Measurements from ENCODE around the gene HIVEP3. TPM values are rescaled to one million over a fixed set of nuclear protein-coding genes. Genes with fewer than 3 reads are reported as not detected.
A peak's percentile ranks its signal among the peaks of the same experiment; 100 is the strongest.

HIVEP3 gene
- total RNA-seq, 1 donor from 2014 or later = 1.7 TPM

DNA sequence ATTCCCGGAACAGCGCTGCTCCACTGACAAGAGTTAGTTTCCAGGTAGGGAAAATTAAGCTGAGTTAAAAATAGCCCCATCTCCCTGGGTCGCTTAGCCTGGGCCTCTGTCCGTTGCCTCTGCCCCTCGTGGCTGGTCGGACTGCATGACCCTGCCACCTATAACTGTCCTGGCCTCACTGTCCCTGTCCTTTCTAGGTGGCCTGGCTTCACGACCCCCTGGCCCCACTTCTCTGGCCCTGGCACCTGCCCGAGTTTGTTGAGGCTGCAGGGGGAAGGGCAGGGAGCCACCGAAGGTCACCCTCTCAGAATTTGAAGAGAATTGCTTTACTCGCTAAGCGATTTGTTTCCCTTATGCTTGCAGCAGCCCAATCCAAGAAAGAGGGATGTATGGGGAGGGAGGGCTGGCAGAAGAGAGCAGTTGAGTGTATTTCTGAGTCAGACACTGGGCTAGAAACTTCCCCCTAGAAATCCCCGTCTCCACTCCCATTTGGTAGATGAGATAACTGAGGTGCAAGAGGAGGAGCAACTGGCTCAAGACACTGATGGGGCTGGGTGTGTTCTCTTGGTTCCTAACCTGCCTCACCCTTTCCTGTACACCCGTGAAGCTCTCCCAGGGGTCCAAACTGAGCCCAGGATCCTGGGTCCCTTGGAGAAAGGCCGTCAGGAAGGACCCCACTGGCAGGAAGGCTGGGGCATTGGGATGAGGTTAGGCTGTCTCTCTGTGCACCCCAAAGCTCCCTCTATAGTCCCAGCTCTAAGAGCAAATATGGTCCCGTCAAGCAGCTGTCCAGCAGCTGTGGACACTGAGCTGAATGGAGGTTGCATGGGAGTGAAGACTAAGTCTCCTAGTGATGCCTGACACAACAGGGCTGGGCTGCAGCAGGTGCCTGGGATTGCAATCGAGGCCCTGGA is 431.3 kb downstream of the HIVEP3 start:
- DNase-seq (ENCODE audit: low spot score) = no peak

DNA sequence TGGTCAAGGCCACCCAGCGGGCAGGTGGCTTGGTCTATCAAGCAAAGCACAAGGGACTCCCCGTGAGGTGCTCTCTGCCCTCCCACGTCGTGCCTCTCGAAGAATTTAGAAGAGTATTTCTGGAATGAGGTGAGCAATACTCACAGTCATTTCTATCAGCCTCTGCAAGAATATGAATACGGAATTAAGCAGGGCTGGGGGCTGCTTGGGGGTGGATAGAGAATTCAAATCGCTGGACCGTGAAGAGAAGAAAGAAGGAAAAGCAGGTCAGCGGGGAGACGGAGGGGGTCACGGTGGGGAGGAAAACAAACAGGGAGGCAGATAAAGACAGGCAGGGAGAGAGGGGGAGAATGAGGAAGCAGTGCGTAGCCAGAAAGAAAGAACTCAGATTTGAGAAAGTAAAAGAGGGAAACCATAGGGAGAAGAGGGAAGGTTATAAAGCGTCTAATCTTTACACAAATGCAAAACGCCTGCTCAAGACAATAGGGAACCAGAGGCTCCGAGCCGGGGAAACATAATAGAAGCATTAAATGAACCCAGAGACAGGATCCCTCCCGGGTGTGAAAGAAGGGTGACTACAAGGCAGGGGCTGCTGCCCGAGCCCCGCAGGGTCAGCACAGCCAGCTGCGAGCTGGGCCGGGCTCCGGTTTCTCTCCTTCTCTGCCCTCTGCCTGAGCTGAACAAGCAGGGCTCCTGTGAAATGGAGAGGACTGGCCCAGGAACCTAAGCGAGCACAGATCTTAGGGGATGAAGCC is 432.2 kb downstream of the HIVEP3 start:
- peak; percentile 67 for DNase-seq (ENCODE audit: low spot score)

DNA sequence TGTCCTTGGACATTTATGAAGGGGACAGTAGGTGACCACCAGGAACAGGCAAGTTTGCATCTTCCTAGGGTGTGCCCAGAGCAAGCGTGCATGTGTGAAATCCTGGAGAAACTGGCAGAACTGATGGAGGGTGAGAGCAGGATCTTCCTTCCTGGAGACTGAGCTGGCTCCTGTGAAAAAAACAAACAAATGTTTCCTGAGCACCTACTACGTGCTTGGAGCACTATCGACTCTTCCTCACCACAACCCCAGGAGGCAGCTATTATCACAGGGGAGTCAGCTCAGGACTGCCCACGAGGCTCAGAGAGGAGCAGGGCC is 432.7 kb downstream of the HIVEP3 start:
- no peak for DNase-seq (ENCODE audit: low spot score)

DNA sequence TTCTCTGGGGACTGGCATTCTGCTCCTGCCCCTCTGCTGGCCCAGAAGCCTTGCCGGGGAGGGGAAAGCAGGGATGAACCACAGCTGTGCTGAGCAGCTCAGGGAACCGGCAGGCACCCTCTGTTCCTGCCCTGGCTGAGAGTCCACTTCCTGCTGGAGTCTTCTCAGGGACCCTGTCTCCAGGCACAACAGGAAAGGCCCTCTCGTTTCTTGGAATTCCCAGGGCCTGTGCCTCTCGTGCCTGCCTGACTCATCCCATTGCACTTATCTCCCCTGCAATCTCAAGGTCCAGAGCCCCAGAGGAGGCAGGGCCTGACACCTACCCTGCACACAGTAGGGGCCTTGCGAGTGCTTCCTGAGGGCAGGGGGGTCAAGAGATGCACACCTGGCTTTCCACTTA is 433.1 kb downstream of the HIVEP3 start:
- no peak for DNase-seq (ENCODE audit: low spot score)

DNA sequence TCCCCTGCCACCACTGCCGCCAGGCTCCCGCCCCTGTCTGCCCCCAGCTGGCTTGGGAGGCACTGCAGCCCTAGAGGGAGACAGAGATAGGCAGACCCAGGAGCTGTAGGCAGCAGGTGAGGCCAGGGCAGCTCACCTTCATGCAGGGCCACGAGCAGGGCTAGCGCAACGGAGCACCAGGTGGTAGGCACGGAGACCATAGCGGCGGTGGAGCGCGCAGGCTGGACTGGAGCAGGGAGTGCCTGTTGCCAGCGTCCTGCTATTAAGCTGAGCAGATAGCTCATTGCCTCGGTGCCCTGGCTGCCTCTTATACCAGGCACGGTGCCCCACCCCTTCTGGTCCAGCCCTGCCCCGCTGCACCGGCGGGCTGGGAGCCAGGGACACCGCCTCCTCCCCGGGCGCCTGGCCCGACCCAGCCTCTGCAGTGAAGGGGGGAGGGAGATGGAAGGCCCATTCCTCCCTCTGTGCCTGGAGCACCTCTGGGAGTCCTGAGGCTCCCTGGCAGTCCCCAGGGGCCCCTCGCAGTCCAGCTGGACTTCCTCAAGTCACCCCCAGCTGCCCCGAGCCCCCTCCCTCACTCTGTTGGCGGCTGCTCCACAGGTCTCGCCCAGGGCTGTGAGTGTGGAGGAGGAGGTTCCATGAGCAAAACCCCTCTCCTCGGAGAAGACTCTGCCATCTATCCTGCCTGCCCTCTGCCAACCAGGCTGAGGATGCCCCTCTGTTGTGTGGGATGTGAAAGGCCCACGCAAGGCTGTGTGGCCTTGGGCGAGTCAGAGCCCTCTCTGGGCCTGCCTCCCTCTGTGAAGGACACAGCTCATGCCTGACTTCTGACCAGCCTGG is 434.1 kb downstream of the HIVEP3 start, which contains the start of gene EDN2:
Gene EDN2, minus strand, starts transcription at position 282 of the 840 bp plus-strand sequence. Its CDS starts 82 bp downstream, at position 200.
- DNase-seq (ENCODE audit: low spot score) = no peak

DNA sequence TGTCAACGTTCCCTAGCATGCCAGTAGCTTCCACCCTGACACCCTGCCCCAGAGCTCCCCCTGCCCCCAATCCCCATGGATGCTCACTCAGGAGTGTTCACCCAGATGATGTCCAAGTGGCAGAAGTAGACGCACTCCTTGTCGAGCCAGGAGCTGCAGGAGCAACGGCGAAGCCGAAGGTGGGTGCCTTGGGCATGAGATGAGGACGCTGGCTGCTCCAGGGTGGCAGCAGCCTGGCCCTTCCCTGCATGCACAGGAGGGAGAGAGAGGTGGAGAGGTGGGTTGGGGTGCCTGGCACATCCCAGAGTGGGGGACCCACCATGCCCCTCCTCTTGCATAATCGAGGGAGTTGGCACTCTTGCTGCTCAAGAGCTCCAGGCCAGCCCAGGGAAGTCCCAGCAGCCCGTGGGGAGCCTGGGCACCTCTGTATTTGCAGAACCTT is 434.7 kb downstream of the HIVEP3 start:
- no peak for DNase-seq (ENCODE audit: low spot score)

DNA sequence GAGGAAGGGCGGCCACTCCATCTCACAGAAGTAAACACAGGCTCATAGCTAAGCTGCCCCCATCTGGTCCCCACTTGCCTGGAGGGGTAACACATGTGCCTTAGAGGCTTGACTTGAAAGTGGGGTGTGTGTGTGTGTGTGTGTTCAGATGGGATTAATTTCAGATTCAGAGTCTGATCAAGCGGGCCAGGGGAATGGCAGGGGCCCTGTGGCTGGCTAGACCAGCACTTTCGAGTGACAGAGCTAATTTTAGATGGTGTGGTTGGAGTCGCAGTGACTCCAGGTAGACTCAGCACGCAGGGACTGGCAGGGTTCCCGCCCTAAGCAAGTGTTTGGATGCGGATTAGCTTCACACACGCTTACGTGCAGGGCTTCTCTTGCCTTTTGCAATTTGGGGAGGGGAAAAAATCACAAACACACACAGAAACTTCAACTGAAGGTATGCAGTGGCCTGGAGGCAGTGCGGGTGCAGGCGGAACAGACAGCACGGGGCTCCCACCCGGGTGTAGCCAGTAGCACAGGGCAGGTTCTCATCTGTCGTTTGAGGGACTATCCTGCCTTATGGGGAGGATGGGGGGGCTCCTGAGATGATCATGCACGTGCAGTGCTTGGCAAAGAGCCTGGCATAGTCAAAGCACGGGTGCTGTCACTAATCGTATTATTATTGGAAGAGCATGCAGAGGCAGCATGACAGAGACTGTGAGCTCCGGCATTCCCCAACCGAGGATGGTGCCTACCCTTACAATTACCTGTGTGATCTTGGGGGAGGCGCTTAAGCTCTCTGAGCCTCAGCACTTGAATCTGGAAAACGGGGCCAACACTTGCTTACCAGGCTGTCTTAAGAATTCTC is 435.5 kb downstream of the HIVEP3 start:
- DNase-seq (ENCODE audit: low spot score) = no peak

DNA sequence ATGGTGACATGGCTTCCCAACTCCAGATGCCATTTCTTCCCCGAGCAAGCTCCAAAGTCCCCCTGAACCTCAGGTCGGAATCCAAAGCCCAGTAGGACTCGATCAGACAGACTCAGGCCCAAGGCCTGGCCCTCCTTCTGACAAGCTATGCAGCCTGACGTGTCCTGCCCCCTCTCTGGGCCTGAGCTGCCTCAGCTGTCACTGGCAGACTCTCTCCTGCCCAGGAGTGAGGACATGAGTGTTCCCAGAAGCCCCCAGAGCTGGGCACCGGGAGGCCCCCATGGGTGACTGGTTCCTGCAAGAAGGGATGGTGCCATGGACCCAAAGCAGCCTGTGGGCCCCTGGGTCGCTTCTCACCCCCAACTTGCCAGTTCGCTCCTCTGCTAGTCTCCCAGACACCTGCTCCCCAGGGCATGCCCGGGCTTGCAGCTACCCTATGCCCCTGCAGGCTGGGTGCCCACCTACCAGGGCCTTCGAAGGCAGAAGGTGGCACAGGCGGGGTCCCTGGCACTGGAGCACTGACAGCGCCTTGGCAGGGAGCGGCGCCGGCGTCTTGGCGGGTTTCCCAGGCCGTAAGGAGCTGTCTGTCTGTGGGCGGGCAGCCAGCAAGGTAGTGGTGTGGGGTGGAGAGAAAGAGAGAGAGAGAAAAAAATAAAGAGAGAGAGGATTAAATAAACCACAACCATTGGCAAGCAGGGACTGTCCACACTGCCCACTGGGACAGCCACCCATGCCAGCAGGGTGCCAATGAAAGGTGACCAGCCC is 436.5 kb downstream of the HIVEP3 start:
- DNase-seq (ENCODE audit: low spot score) = no peak

DNA sequence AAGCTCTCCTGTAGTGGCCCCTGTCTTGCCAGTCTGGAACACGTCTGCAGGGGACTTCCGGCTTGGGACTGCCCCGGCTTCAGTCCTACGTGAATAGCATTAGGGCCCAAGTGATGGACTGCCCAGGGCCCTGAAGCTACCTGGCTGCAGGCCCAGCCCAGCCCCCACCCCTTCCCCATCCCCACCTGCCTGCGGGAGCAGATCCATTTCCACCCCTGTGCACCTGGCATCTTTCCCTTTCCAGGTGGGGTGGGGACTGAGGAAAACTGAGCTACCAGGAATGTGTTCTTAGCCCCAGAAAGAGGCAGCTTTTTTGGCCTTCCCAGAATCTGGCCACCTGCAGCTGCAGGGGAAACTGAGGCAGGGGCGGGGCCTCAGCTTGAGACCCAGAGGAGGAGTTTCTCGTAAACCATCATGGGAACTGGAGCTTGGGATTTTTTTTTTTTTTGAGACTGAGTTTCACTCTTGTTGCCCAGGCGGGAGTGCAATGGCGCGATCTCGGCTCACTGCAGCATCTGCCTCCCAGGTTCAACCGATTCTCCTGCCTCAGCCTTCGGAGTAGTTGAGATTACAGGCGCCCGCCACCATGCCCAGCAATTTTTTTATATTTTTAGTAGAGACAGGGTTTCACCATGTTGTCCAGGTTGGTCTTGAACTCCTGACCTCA is 437.5 kb downstream of the HIVEP3 start:
- DNase-seq (ENCODE audit: low spot score) = no peak

DNA sequence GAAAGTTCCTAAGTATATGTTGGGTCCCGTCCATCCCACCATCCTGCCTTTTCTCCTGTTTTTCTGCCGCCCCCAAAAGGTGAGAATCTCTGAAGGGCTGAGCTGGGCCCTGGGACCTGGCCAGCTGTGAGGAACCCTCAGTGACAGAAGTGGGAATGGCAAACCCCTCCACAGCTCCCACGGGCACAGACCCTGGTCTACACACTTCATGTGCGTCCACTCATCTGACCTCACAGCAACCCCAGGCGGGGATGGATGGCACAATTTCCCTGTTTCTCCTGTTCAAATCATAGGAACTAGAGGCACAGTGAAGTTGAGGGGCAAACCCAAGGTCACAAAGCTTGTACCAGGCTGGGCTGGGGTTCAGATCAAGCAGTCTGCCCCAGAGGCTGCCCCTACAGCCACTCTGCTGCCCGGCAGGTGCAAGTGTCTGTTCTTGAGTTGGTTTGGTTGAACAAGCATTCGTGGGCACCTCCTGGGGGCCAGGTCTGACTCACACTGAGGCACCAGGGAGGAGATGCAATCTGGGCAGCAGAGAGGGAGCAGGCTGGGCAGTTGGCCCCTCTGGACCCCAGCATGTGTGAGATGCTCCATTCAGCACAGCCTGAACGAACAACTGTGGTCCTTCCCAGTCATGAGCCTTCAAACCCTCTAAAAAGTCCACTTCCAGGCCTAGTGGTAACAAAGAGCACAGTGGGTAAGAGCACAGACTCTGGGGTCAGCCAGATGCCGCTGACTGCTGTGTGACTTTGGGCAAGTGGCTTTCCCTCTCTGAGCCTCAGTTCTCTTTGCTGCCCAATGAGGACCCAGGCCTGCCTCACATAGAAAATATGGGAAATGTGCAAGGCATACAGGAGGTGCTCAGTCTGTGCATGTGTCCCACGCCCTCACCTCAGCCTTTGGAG is 438.3 kb downstream of the HIVEP3 start:
- no peak for DNase-seq (ENCODE audit: low spot score)

DNA sequence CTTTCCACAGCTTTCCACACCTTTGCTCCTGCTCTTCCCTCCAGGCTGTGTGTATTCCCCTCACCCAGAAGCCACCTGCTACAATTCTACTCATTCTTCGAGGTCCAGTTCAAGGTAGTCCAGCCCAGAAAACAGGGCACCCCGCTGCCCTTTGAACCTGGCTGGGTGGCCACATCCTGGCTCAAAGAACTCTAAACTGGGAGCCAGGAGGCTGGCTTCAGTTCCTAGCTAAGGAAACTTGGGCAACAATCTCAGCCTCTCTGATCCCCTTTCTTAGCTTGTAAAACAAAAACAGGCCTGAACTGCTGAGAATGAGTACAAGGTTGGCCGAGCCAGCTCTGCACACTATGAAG is 438.9 kb downstream of the HIVEP3 start:
- DNase-seq (ENCODE audit: low spot score) = no peak

DNA sequence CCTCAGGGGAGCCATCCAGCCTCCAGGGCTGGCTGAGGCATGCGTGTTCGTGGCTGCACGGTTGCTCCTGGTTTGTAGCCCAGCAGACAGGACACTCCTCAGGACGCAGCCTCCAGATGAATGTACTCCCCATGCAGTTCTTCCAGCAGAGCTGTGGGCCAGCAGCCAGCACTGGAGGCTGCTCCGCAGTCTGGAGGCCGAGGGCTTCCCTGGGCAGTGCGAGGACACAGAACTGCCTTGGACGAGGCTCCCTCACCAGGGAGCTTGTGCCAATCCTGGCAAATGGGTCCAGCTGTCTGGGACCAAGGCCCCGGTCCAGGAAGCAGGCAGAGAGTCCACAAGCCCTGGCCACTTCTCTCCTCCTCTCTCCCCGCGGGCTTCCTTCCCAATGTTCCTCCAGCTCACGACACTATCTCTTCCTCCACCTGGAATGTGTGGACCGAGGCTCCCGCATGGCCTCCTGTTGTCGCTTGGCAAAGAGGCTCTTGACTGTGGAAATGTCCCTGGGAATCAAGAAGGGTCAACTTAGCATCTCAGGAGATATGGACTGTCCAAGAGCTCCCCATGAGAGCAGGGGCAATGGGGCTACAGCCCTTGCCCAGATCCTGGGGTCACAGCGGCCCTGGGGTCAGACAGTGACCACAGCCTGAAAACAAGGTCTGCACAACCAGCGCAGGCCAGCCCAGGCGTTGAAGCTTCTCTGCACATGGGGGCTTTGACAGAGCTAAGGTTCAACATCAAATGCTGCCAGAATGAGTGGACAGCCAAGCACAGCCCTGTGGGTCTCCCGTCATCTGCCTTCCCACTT is 439.5 kb downstream of the HIVEP3 start:
- DNase-seq (ENCODE audit: low spot score) = no peak

DNA sequence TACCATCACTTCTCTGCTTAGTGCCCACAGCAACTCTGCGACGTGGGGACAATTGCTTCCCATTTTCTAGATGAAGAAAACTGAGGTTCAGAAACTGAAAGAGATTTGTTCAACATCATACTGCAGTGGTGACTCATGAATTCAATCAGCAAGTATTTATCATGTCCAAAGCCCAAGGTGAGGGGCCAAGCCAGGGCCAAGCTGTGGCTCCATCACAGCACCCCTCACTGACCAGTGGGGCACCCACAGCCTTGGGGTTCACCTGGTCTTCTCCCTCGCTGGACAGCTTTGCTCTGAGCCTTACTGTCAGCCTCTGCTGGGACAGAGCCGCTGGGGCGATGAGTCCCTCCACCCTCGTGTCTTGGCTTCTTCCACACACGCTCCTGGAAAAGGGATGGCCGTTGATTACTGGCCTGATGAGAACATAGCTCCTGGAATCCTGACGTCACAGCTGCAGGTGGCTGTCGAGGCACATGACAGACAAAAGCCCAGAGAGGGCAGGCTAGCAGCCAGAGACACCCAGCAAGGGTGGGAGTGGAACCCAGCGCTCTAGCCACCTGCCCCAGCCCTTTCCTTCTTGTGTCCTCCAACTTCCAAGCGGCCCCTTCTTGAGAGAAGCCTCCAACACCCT is 440.5 kb downstream of the HIVEP3 start:
- no peak for DNase-seq (ENCODE audit: low spot score)

DNA sequence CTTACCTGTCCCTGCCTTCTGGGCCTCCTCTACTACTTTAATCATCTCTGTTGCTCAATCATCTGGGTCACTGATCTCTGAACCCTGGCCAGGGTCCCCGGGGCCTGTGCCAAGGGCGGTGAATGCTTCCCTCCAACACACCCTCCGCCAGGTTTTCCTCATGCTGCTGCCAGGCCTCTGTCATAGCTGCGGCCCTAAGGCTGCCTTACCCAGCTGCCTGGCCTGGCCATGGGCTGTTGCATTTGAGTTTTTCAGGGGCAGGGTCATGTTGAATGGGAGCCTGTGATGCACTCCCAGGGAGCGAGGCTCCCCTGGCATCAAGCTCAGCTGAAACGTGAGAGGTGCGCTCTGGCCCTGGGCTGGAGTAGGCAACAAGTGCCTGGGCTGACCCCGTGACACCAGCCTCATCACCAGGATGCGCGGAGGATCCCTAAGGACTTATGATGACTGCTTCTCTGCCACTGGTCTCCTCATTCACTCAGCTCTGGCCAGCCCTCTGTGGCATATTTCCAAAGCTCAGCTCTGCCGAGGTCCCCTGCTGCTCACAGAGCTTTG is 441.8 kb downstream of the HIVEP3 start:
- DNase-seq (ENCODE audit: low spot score) = no peak

DNA sequence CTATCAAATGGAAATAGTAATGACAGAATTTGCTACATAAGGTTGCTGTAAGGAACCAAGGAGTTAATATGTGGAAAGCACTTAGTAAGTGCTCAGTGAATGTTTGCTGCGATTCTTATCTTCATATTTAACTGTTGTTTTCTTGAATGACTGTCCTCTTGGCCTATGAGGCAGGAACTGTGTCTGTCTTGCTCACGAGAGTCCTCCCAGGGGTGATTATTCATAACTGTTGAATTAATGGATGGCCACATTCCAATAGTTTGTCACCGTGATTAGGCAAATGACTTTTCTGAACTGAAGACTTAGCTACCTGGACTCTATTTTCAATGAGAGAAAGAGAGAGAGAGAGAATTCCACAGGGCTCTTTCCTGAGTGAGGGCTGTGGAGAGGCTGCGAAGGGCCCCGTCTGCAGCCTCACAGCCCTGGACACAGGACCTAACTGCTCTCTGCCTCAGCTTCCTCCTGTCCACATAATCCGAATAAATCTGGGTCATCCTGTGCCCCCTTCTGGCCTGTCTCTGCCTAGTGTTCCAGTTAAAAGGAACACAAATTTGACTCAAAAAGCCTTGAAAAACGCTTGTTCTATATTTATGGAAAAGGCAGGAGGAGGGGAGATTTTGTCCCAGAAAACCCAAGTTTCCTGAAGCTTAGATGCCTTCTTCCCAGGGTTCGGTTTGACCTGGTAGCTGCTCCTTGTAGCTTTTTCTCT is 442.7 kb downstream of the HIVEP3 start:
- DNase-seq (ENCODE audit: low spot score) = no peak

DNA sequence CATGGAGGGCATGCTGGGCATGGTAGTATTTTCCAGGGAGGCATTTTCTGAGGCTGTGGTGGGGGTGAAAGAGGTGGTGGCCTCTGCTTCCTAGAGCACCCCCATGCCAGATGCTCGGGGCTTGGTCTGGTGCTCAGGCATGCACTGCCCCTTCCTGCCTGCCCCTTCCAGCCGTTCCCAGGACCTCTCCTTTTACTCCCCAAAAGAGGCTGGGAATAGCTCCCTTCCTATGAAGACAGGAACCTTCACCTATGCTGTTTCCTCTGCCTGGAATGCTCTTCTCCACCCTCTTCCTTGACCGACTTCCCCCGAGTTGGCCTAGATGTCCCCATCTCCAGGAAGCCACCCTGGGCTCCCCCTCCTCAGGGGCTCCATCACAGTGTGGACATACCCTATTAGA is 443.4 kb downstream of the HIVEP3 start:
- DNase-seq (ENCODE audit: low spot score) = no peak
